HG03025 (cell line): Measurements from ENCODE around the gene SERPINB13.
"Not testable (repeated sequence)": the region's sequence is repeated elsewhere in the genome, so short reads cannot be mapped to it uniquely, and the experiment has no call there.

Experiments used
- ATAC-seq: cut with Tn5 transposase; IDR thresholded peaks from one replicate; pipeline ENCODE4 v1.9.1; 2021; ENCODE audit warnings: mild to moderate bottlenecking, moderate library complexity; ENCODE audit not compliant: unreplicated experiment, low FRiP score

Gene SERPINB13

GRCh38 chr18:63588909-63589308, 1.8 kb downstream of the SERPINB13 start:
- ATAC-seq: no peak

GRCh38 chr18:63590373-63590772, 3.2 kb downstream of the SERPINB13 start:
- no peak for ATAC-seq

- no peak for ATAC-seq
These were observed 4.0 kb downstream of the SERPINB13 start for GRCh38 chr18:63590966-63591695.

DNA sequence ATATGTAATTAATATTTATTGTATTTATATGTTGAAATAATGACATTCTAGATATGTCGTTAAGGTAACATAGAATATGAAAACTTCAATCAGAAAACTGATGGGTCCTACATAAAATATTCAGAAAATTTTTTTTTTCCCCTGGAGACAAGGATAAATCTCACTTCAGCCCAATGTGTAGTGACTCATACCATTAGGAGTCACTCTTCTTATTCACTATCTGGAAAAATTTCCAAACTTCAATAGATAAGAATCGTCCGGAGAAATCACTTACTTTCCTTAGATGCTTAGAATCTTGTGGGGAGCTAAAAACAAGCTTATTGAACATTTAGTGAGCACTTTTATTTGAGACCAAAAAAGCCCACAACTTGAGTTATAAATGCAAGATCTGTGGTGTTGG, 4.6 kb downstream of the SERPINB13 start:
- ATAC-seq: no peak

DNA sequence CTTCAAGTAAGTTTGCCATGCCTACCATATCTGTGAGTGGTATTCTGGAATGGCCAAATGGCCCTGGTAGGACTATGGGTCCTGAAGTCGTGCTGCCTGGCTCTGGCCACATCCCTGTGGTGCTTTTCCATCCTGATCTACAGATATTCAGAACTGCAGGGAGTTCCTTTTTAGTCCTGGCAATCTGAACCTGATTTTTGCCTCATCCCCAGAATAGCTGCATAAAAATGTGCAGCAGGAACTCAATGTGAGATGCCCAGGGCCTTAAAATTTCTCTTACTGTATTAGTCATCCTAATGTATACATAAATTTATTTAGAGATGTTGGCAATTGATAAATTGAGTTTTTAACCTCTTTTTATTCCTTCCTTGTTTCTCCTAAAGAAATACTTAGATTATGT, 5.3 kb downstream of the SERPINB13 start:
- ATAC-seq: no peak

GRCh38 chr18:63596964-63597363, 9.8 kb downstream of the SERPINB13 start:
- no peak for ATAC-seq

DNA sequence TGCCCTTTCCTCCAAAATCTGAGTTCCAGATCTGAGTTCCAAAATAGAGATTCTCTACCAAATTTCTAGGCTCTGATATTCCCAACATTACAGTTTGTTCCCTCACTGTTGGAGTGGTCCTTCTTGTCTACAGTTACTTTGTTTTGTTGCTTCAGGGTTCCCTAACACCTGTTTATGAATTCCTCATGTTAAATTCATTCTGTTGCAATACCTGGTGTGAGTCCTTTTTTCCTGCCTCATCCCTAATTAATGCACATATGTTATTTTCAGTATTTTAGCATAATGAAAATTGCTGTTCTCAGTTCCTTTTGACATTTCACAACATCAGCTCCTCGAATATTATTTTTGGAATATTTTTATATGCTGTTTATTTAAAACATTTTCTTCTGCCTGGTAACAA, 16.2 kb downstream of the SERPINB13 start:
- ATAC-seq: no peak

- peak; percentile 94 for ATAC-seq
These were observed 16.6 kb downstream of the SERPINB13 start for GRCh38 chr18:63603772-63604171.

GRCh38 chr18:63604791-63605567, 17.8 kb downstream of the SERPINB13 start:
- no peak for ATAC-seq

DNA sequence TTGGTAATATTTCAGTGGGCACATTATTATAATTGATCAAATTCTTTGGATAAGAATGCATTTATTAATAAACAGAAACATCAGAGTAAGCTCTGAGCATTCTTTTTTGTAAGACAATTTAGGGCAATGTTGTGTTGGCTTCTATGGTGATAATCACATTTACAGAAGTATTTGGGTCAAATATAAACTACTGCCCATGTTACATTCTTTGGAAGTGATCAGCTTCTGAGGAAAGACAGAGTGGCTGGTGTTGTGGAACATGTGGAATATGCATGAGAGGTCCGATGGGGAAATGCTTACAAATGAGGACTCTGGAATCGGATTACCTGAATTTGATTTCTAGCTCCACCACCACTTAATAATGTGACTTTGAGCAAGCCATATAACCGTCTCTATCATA, 19.4 kb downstream of the SERPINB13 start:
- ATAC-seq: no peak

- ATAC-seq: no peak
These were observed 26.3 kb downstream of the SERPINB13 start for GRCh38 chr18:63613420-63613819.

- peak; percentile 87 for ATAC-seq
These were observed 30.1 kb downstream of the SERPINB13 start for GRCh38 chr18:63617049-63617914.

DNA sequence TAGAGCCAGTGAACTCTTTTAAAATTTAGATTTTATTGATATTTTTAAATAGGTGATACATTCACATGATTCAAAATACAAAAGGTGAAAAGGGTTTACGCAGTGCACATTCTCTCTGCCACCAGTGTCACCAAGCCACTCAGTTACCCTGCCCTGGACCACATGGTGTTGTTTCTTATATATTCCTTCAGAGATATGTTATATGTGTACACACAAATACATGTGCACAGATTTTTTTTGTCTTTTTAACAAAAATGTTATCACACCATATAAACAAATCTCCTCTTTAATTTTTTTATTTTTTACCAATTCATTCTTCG, 30.7 kb downstream of the SERPINB13 start:
- no peak for ATAC-seq

DNA sequence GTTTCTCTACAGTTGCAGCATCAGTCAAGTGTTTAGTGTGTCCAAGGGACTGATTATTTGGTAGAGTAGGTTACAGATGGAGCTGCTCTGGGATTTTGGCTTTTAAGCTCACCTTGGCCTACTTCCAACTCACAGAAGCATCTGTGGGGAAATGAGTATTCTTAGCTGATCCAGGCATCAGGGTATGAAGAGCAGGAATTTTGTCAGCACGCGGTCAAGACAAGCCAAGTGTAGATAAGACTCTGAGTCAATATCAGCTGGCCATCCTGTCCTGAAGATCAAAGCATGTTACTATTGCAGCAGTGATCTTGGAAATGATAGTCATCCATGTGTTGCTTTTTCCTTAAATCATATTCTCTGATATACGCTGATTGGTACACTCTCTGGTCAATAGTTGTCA, 32.5 kb downstream of the SERPINB13 start:
- ATAC-seq: no peak

GRCh38 chr18:63624863-63625262, 37.7 kb downstream of the SERPINB13 start:
- ATAC-seq: no peak

DNA sequence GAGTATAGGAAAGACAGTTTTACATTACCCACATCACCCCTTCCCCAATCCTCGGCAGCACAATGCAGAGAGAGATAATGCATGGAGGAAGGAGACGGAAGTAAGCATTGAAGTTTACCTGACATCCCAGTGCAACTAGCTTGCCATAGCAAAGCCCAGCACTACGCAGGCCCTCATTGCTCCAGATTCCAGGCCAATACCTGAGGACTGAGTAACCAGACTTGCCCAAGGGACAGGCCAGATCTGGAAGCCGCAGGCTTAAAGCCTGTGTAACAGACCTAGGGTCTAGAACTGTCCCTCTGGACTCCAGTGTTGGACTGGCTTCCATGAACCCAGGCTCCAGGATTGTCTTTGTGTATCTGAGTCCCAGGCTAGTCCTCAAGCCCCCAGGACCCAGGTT, 39.3 kb downstream of the SERPINB13 start:
- ATAC-seq: no peak

GRCh38 chr18:63627819-63628218, 40.7 kb downstream of the SERPINB13 start:
- no peak for ATAC-seq

GRCh38 chr18:63637703-63638102, 50.6 kb downstream of the SERPINB13 start:
- ATAC-seq: no peak

GRCh38 chr18:63641157-63641680, 54.1 kb downstream of the SERPINB13 start:
- not testable (repeated sequence) for ATAC-seq

DNA sequence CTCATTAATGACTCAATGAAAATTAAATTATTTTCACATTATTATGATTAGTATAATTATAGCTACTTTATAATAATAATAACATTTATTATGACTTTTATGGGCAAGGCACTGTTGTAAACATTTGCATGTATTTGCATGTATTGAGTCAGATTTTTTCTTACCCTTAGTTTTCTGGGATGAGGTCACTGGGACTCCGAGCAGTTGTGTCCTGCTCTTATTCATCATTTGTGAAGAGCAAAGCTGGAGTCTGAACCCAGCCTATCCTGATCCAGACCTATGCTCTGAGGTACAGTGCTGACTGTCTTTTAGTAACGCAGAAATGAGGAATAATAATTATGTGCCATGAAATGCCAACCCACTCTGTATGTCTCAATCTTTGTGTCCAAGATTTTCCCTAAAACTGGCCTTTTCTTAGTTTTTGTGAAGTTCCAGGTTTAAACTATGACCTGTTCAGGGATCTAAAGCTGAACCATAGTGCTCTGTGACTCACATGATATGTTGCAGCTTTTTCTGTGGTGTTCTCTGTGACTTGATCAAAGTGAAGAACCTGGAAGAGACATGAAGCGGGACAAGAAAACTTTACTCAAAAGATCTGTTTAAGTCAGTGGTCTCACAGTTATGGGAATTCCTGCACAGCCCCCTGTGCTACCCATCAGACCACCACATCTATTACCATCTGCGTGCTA, 55.7 kb downstream of the SERPINB13 start:
- ATAC-seq: not testable (repeated sequence)
